ENCODE measurements around the gene KLF17. TPM values are rescaled to one million over a fixed set of nuclear protein-coding genes. Genes with fewer than 3 reads are reported as not detected.
"Not testable (repeated sequence)": the region's sequence is repeated elsewhere in the genome, so short reads cannot be mapped to it uniquely, and the experiment has no call there.

The KLF17 gene
- total RNA-seq, 4 donors from 2014 or later = 0.24 TPM; not detected in 3

- no peak for ATAC-seq (ENCODE audit: low FRiP score)
- TF ChIP-seq CTCF (IDR thresholded peaks at IDR 0.05) = no peak
Measured at GRCh38 chr1:44138239-44138638, 19.6 kb downstream of the KLF17 start.

DNA sequence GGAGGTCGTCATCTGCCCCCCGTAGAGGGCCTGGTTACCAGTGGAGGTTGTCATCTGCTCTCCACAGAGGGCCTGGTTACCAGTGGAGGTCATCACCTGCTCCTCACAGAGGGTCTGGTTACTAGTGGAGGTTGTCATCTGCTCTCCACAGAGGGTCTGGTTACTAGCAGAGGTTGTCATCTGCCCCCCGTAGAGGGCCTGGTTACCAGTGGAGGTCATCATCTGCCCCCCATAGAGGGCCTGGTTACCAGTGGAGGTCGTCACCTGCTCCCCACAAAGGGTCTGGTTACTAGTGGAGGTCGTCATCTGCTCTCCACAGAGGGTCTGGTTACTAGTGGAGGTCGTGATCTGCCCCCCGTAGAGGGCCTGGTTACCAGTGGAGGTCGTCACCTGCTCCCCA lies 20.9 kb downstream of the KLF17 start:
- not testable (repeated sequence) for ATAC-seq (ENCODE audit: low FRiP score); DNase-seq (ENCODE audit: low spot score)

More at GRCh38 chr1:44138239-44138638, 19.6 kb downstream of the KLF17 start:
- no peak for DNase-seq (ENCODE audit: low spot score)

- DNase-seq (ENCODE audit: low spot score) = no peak
- ATAC-seq (ENCODE audit: low FRiP score) = no peak
- TF ChIP-seq CTCF (IDR thresholded peaks at IDR 0.05) = no peak
Measured at GRCh38 chr1:44141531-44141930, 22.9 kb downstream of the KLF17 start, which contains the start of gene KLF18. Gene KLF18, minus strand, starts transcription at chr1:44141631. Its CDS starts 0 bp downstream, at chr1:44141631.

DNA sequence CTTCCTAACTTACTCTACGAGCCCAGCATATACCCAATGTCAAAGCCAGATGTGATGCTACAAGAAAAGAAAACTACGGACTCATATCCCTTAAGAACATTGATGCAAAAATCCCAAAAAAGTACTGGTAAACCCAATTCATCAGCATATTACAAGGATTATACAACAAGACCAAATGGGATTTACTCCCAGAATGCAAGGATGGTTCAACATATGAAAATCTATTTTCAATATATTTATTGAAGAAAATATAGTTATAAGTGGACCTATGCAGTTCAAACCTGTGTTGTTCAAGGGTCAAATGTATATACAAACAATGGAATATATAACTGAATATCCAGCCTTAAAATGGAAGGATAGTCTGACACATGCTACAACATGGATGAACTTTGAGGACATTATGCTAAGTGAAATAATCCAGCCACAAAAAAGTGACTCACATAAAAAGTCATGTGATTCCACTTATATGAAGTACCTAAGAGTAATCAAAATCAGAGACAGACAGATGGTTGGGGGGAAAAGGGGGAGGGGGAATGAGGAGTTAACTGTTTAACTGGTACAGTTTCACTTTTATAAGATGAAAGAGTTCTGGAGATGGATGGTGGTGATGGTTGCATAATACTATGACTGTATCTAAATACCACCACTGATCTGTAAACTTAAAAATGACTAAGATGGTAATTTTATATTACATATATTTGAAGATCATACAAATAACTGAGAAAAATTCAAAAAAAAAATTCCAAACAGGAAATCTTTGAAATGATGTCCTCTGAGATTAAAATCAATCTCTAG lies 26.5 kb downstream of the KLF17 start:
- TF ChIP-seq CTCF (IDR thresholded peaks at IDR 0.05) = no peak
- ATAC-seq (ENCODE audit: low FRiP score) (no peak), DNase-seq (ENCODE audit: low spot score) (no peak)

DNA sequence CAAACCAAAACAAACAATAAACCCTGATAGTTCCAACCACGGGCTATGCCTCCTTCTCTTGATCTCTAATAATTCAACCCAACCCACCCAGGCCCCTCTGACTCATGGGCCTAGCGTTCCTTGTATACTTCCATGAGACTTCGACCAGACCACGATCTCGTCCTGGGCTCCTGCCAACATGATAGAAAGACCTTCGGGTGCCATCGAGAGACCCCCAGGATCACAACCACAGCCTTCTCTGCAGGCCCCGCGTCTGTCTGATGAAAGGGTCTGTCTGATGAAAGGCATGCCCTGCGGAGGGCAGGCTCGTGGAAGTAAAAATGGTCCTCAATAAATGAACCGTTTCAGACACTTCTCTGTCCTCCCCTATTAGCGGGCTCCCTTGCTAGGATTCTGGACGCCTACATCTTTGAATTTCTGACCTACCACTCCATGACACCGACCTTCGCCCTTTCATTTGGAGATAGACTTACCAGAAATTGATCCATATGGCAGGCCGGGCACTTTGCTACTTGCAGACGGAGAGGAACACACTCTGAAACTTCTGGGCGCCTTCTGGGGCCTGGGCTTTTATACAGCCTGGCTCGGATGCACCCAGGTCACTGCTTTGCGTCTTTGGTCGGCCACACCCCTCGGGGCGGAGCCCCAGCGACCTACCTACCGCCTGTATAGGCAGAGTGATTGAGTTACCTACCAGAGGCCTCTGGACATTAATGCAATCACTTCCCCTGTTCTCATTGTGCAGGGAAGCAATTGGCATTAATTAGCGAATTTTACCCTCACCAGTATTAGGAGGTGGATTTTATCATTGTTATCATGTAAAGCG lies 28.1 kb downstream of the KLF17 start:
- DNase-seq (ENCODE audit: low spot score) = no peak
- no peak for ATAC-seq (ENCODE audit: low FRiP score)
- TF ChIP-seq CTCF (IDR thresholded peaks at IDR 0.05) = no peak

DNA sequence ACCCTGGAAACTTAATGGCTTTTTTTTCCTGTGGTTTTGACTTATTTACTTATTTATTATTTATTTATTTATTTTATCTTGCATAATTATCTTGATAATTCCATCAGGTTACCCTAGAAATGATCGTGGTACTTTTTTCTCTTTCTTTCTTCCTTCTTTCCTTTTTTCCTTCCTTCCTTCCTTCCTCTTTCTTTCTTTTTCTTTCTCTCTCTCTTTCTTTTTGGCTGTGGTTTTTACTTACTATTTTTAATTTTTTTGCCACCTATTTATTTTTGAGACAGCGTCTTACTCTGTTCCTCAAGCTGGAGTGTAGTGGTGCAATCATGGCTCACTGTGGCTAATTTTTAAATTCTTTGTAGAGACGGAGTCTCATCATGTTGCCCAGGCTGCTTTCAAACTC lies 29.0 kb downstream of the KLF17 start:
- no peak for ATAC-seq (ENCODE audit: low FRiP score)

More for the DNA sequence above, 29.0 kb downstream of the KLF17 start:
- no peak for DNase-seq (ENCODE audit: low spot score)
- TF ChIP-seq CTCF (IDR thresholded peaks at IDR 0.05) = no peak
